Natural killer cell (primary cell): ENCODE measurements around the gene RFPL3. TPM values are rescaled to one million over a fixed set of nuclear protein-coding genes. Genes with fewer than 3 reads are reported as not detected.

Experiments
- ATAC-seq, 3 donors: fragments of 150-1000 bp in 2 of 3; fragments of 200-7000 bp in 1 of 3; cut with Tn5 transposase; 1 replicate in 1 of 3; 2 replicates in 2 of 3; pipeline ENCODE4 v1.10.0; 2021; ENCODE audit warnings: mild to moderate bottlenecking in 2 of 3, moderate library complexity in 2 of 3
- DNase-seq, 2 donors: peaks; one replicate each; pipeline versions ENCODE4 v3.0.0 to v3.0.0-alpha.2; 2013 to 2021; ENCODE audit warnings: mixed read lengths in 1 of 2
- H3K27ac ChIP-seq: one replicate; pipeline ENCODE4 v1.5.1; 2013; ENCODE audit warnings: mild to moderate bottlenecking, low read length
- H3K27me3 ChIP-seq: one replicate; pipeline ENCODE4 v1.6.1; 2013; ENCODE audit warnings: low read length; ENCODE audit not compliant: control insufficient read depth, insufficient read depth
- H3K36me3 ChIP-seq: one replicate; pipeline ENCODE4 v1.6.1; 2013; ENCODE audit warnings: low read length; ENCODE audit not compliant: control insufficient read depth, insufficient read depth
- H3K4me1 ChIP-seq: one replicate; pipeline ENCODE4 v1.6.1; 2013; ENCODE audit warnings: low read length; ENCODE audit not compliant: control insufficient read depth, insufficient read depth
- H3K4me3 ChIP-seq: one replicate; pipeline ENCODE4 v1.5.1; 2013; ENCODE audit warnings: low read length
- H3K9me3 ChIP-seq: one replicate; pipeline ENCODE4 v1.6.1; 2013; ENCODE audit warnings: low read length; ENCODE audit not compliant: control insufficient read depth, insufficient read depth
- H3K27ac Mint-ChIP-seq, 2 donors: one replicate each; pipeline ENCODE4 v1.8.0; 2022; ENCODE audit warnings: mild to moderate bottlenecking in 2 of 2, mixed read lengths in 2 of 2, moderate library complexity in 1 of 2
- H3K27me3 Mint-ChIP-seq, 2 donors: one replicate each; pipeline ENCODE4 v1.8.0; 2022; ENCODE audit warnings: low read depth in 2 of 2, mixed read lengths in 2 of 2
- H3K36me3 Mint-ChIP-seq: one replicate; pipeline ENCODE4 v1.8.0; 2022; ENCODE audit warnings: mixed read lengths
- H3K4me1 Mint-ChIP-seq, 2 donors: one replicate each; pipeline ENCODE4 v1.8.0; 2022; ENCODE audit warnings: mixed read lengths in 2 of 2
- H3K4me3 Mint-ChIP-seq: one replicate; pipeline ENCODE4 v1.8.0; 2022; ENCODE audit warnings: mild to moderate bottlenecking, moderate library complexity, mixed read lengths
- H3K9me3 Mint-ChIP-seq, 2 donors: one replicate each; pipeline ENCODE4 v1.8.0; 2022; ENCODE audit warnings: mixed read lengths in 2 of 2
- WGBS: methylation state at CpG from one replicate; pipeline ENCODE4 v1.1.7; 2013; ENCODE audit warnings: missing lambda C conversion rate; ENCODE audit not compliant: insufficient coverage; 5-methylcytosine and 5-hydroxymethylcytosine counted together
- intact Hi-C: fragments of 100-400 bp; cut with micrococcal nuclease; formaldehyde crosslinking; loops from one replicate; pipeline ENCODE4 v1.14.2; 2022
- total RNA-seq, 4 donors: library from RNA; stranded (reverse); fragments of 120-200 nt in 1 of 4; gene quantifications; one replicate each; pipeline versions ENCODE4 v1.2.3 to v1.2.4, GENCODE V29; 2013 to 2022
- TF ChIP-seq, protein P1 (sequence below): fragments of 200-600 bp; IDR thresholded peaks from one replicate; pipeline ENCODE4 v1.8.0; 2022; ENCODE audit warnings: antibody characterized with exemption

RFPL3 gene
- total RNA-seq, 3 donors from 2014 or later (not counting 1 experiment from before 2014, with no cell fraction given) = not detected

DNA sequence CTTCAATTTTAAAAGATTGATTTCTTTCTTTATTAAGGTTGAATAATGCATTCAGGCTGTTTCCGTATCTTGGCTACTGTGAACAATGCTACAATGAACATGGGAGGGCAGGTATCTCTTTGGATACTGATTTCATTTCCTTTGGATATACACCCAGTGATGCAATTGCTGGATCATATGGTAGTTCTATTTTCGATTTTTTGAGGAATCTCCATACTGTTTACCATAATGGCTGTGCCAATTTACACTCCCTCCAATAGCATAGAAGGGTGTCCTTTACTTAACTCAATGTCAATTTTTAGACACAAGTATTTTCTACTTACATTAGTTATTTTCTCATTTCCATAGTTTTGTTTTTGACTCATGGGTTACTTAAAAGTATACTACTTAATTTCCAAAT, 46.4 kb downstream of the RFPL3 start:
- Histone ChIP-seq H3K4me1 (peaks cover 4% of the 10 kb centered on the region), H3K27ac (no peak overlapping the region), H3K9me3 (no peaks in the 10 kb centered on the region), H3K27me3 (no peaks in the 10 kb centered on the region), H3K36me3 (peaks cover 56% of the 10 kb centered on the region), H3K4me3 (no peak overlapping the region)
- TF ChIP-seq, protein P1, sequence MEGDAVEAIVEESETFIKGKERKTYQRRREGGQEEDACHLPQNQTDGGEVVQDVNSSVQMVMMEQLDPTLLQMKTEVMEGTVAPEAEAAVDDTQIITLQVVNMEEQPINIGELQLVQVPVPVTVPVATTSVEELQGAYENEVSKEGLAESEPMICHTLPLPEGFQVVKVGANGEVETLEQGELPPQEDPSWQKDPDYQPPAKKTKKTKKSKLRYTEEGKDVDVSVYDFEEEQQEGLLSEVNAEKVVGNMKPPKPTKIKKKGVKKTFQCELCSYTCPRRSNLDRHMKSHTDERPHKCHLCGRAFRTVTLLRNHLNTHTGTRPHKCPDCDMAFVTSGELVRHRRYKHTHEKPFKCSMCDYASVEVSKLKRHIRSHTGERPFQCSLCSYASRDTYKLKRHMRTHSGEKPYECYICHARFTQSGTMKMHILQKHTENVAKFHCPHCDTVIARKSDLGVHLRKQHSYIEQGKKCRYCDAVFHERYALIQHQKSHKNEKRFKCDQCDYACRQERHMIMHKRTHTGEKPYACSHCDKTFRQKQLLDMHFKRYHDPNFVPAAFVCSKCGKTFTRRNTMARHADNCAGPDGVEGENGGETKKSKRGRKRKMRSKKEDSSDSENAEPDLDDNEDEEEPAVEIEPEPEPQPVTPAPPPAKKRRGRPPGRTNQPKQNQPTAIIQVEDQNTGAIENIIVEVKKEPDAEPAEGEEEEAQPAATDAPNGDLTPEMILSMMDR = no peak
- intact Hi-C loops = no loop called here
- 100% methylated on average over 2 of the region's 2 CpGs for WGBS
- H3K9me3 Mint-ChIP-seq = no peaks in the 10 kb centered on the region
- H3K36me3 Mint-ChIP-seq = peaks cover 5% of the 10 kb centered on the region
- no peak overlapping the region for H3K4me3 Mint-ChIP-seq
- H3K27me3 Mint-ChIP-seq = no peaks in the 10 kb centered on the region
- ATAC-seq (no peak), DNase-seq (no peak)
- peaks cover 10 to 13% of the 10 kb centered on the region in 2 donors for H3K4me1 Mint-ChIP-seq
- no peak overlapping the region for H3K27ac Mint-ChIP-seq

DNA sequence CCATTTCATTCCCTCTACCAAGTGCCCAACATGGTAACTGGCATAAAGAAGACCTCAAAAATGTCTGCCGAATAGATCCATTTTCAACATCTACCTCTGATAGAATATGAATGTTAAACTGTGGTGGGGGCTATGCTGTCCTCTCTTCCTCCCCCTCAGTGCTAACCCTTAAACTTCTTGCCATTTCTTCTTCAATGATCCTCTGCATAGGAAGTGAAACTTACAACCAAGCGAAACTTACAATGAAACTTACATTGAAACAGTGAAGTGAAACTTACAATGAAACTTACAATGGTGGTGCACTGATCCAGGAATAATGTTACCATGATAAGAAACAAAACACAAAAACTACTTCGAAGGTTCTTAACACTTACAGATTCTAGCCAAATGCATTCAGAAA, 49.6 kb downstream of the RFPL3 start:
- TF ChIP-seq, protein P1 = no peak
- no peaks in the 10 kb centered on the region for H3K27me3 ChIP-seq
- intact Hi-C loops = no loop called here
- H3K9me3 Mint-ChIP-seq = no peaks in the 10 kb centered on the region
- ATAC-seq = no peak
- H3K36me3 Mint-ChIP-seq = no peaks in the 10 kb centered on the region
- H3K4me3 Mint-ChIP-seq = no peak overlapping the region
- 56% methylated on average over 1 of the region's 3 CpGs for WGBS
- peaks cover 17% of the 10 kb centered on the region for H3K4me1 ChIP-seq
- H3K4me3 ChIP-seq = no peak overlapping the region
- H3K4me1 Mint-ChIP-seq = peaks cover 36 to 45% of the 10 kb centered on the region in 2 donors
- H3K36me3 ChIP-seq = peaks cover 29% of the 10 kb centered on the region
- no peak for DNase-seq
- H3K27ac ChIP-seq = no peak overlapping the region
- no peaks in the 10 kb centered on the region for H3K27me3 Mint-ChIP-seq
- H3K27ac Mint-ChIP-seq = no peak overlapping the region
- H3K9me3 ChIP-seq = no peaks in the 10 kb centered on the region

DNA sequence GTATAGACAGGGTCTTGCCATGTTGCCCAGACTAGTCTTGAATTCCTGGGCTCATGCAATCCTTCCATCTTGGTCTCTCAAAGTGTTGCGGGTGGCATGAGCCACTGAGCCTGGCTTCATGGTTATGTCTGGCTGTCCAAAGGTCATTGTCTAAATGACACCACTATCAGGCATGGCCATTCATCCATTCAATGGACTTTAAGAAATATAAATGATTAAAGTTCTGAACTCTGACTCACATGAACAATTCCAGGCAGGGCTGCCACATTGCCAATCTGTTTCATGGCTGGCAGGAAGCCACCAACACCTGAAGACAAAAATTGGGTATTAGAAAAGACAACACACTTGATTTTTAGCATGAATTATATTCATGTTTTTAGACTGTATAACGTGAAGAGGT, 50.3 kb downstream of the RFPL3 start:
- Mint-ChIP-seq H3K27ac (no peak overlapping the region), H3K27me3 (no peaks in the 10 kb centered on the region), H3K4me1 (peaks cover 43 to 49% of the 10 kb centered on the region in 2 donors), H3K4me3 (no peak overlapping the region), H3K9me3 (no peaks in the 10 kb centered on the region), H3K36me3 (no peaks in the 10 kb centered on the region)
- Histone ChIP-seq H3K4me1 (peaks cover 17% of the 10 kb centered on the region), H3K27ac (no peak overlapping the region), H3K4me3 (no peak overlapping the region), H3K9me3 (no peaks in the 10 kb centered on the region), H3K36me3 (peaks cover 29% of the 10 kb centered on the region), H3K27me3 (no peaks in the 10 kb centered on the region)
- DNase-seq (no peak), ATAC-seq (no peak)
- 50% methylated on average over 2 of the region's 2 CpGs for WGBS
- TF ChIP-seq, protein P1 = no peak
- intact Hi-C loops = no loop called here

DNA sequence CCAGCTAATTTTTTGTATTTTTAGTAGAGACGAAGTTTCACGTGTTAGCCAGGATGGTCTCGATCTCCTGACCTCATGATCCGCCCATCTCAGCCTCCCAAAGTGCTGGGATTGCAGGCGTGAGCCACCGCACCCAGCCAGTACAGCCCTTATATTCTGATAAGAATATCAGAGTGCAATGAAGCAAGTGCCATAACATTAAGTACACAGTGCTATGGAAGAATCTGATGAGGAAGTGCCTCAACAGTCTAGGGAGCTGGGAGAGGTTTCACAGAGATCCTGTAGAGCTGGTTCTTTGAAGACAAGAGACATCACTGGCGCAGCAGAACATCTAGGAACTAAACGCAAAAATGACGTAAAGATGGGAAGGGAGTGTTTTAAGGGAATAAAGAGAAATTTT, 52.3 kb downstream of the RFPL3 start:
- 96% methylated on average over 9 of the region's 9 CpGs for WGBS
- intact Hi-C loops = loop anchor here (5.0 kb wide), 1 partner anchor 273 kb away; no protein-coding TSS in a partner anchor

More for the DNA sequence above, 52.3 kb downstream of the RFPL3 start:
- peaks cover 23% of the 10 kb centered on the region for H3K36me3 ChIP-seq
- ATAC-seq = no peak
- no peaks in the 10 kb centered on the region for H3K36me3 Mint-ChIP-seq
- peaks cover 17% of the 10 kb centered on the region for H3K4me1 ChIP-seq
- DNase-seq = no peak
- H3K4me3 ChIP-seq = no peak overlapping the region
- H3K27me3 ChIP-seq = no peaks in the 10 kb centered on the region
- peak overlapping the region; percentile 96 for H3K4me3 Mint-ChIP-seq
- TF ChIP-seq, protein P1 = no peak
- no peaks in the 10 kb centered on the region for H3K9me3 ChIP-seq
- no peak overlapping the region for H3K27ac ChIP-seq
- no peaks in the 10 kb centered on the region for H3K9me3 Mint-ChIP-seq
- H3K4me1 Mint-ChIP-seq = peaks cover 43 to 49% of the 10 kb centered on the region in 2 donors
- H3K27ac Mint-ChIP-seq = peak overlapping the region in 1 of 2 donors; percentile 90
- peaks cover under 1 to 2% of the 10 kb centered on the region in 2 donors for H3K27me3 Mint-ChIP-seq
